Inferior parietal cortex (tissue), 1 donor: ENCODE results near the gene TCF12.
"Not testable (repeated sequence)": the region's sequence is repeated elsewhere in the genome, so short reads cannot be mapped to it uniquely, and the experiment has no call there.

Experiments used
- DNase-seq: peaks from one replicate; pipeline ENCODE4 v3.0.0-alpha.2; 2016; ENCODE audit errors: extremely low spot score

Gene TCF12

DNA sequence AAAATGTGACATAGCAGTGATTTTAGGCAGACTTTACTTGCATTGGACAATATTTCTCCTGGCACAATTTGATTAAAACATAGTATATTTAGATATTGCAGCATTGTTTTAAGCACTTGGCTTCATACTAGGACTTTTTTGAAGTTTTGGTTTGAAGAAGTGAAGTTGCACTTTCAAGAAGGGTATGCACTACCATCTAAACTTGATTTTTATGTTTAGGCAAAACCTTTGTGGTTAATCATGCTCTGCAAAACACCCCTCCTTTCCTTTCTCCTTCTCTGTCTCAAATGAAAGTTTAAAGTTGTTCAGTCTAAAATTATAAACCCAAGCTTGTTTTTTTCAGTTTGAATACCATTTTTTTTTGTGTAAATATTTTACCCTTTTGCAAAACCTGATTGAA, 173.8 kb downstream of the TCF12 start:
- DNase-seq: no peak

DNA sequence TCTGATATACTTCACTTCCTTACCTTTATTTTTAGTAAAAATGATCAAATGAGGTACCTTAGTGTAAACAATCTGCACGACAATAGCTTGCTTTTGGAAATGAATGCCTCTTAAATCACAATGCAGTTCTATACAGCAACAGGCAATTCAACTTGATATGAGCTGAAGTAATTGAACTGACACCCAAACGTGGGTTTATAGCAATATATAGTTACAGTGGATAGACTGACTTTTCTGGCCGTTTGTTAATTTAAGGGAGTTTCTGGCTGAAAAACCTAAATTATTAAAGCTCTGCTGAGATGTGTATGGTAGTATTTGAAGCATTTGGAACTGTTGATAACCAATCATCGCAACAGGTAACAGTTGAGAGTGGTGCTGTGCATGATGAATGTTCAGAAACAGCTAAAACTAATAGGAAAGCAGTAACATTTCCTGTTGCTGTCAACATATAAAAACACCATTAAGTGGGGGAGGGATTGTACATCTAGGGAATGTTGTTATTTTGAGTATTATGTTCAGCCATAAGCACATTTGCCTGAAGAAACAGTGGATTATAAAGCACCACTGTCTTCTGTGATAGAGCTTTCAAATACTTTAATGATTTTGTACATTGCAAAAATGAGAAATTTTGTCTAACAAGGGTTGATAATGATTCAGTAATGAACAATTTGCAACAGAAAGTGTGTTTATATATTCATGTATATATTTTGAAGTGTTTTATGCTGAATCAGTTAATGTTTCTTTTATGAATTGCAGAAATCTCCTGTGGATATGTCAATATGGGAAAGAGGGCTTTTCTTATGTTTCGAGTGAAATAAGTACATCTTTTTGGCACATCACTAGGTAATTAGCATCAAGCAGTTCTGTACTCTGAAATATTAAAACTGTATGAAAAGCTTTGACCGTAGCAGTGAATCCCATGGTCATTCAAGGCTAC, 176.1 kb downstream of the TCF12 start:
- no peak for DNase-seq

DNA sequence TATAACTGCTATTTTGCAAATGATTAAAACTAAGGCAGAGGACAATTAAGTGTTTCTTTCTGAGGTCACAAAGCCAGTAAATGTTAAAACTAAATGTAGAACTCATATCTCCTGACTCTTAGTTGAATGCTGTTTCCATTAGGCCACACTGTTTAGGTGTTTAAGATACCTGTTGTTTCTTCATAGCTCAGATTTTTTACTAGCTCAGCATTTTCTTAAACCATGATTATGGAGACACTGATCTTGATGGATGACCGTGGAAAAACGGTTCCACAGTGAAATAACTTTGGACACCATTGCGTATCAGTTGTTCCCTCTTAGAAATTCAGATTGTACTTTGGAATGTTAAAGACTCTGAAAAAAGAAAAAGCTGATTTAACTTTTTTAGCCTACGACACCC, 177.5 kb downstream of the TCF12 start:
- no peak for DNase-seq

DNA sequence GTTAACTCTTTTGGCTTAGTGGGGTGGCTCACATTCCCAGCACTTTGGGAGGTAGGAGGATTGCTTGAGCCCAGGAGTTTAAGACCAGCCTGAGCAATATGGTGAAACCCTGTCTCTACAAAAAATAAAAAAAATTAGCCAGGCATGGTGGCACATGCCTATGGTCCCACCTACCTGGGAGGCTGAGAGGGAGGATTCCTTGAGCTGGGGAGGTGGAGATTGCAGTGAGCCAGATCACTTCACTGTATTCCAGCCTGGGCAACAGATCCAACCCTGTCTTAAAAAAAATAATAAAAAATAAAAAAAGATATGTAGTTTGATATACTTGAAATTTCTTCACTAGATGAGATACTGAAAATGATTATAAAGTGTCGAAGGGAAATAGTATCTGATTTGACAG, 178.8 kb downstream of the TCF12 start:
- no peak for DNase-seq

DNA sequence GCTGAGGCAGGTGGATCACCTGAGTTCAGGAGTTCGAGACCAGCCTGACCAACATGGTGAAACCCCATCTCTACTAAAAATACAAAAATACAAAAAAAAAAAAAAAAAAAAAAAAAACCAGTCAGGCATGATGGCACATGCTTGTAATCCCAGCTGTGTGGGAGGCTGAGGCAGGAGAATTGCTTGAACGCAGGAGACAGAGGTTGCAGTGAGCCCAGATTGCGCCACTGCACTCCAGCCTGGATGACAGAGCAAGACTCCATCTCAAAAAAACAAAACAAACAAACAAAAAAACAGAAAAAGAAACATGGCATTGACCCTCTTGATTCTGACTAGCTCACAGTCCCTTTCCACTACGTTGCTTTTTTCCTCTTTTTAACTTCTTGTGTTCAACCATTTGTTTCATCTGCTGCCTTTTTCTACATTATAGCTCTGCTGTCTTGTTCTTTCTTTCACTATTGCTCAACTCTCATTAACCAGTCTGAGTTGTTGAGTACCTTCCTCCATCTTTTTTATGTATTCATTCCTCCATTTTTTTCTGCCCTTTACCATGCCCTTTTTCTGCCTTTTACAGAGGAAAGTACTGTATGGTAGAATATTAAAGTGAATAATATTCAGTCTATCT, 179.6 kb downstream of the TCF12 start:
- not testable (repeated sequence) for DNase-seq

DNA sequence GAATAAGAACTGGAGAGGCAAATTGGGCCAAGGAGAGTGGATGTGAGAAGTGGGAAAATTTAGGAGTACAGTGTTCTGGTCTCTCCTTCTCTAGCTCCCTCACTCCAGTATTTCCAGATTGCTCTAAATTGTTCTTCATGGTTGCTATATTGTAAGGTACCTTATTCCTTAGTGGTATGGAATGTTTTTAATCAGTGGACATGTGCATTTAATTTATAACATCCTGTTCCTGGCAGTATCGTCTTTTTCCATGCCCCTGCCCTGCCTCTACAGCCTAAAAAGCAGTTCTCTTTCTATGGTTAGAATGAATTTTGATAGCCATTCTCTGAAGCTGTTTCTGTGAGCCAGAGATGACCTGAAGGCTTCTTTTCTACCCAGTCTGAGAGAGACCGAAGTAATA, 180.5 kb downstream of the TCF12 start:
- no peak for DNase-seq

DNA sequence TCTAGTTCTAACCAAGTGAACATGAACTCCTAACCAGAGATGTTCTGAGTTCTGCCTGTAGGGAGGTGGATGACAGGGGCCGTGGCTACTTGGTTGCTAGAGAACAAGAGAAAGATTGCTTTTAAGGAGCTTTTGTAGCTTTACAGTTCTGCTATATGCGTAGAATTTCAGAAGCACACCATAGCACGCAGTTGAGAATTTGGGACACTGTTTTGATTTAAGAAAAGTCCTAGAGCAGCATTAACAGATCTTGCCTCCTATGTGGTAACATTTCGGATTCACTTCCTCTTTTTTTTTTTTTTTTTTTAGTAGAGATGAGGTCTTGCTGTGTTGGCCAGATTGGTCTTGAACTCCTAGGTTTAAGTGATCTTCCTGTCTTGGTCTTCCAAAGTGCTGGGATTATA, 181.7 kb downstream of the TCF12 start:
- DNase-seq: no peak

DNA sequence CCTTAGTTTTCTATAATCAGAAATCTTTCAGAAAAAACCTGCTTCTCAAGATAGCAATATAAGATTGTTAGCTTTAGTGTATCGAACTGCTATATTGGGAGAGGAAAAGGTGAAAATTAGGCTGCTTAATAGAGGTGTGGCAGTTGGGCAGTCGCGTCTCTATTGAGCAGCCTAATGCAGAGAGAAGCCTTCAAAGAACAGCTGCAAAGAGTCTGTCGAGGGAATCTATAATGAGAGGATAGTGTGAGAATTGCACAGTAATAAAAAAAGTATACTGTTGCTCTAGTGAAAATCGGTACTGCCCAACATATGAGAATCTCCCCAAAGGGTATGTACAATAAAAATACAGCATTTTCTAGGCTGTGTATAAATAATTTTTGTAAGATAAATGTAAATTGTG, 184.4 kb downstream of the TCF12 start:
- DNase-seq: no peak

DNA sequence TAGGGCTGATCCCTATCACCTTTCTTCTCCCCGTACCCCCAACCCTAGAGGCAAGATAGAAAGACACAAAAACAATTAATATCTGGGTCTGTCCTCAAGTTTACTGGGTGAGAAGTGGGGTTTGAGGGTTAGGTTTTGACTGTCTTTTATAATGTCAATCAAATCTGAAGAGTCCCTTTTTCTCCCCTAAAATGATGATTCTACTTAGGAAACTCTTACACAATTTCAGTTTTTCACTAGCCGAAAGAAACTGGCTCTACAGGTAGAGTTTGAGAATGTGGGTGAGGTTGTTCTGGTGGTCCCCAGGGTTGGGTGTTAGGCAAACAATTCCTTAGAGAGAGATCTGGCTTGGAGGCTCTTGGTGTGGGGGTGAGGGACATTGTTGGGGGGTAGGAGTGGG, 189.9 kb downstream of the TCF12 start:
- DNase-seq: no peak

DNA sequence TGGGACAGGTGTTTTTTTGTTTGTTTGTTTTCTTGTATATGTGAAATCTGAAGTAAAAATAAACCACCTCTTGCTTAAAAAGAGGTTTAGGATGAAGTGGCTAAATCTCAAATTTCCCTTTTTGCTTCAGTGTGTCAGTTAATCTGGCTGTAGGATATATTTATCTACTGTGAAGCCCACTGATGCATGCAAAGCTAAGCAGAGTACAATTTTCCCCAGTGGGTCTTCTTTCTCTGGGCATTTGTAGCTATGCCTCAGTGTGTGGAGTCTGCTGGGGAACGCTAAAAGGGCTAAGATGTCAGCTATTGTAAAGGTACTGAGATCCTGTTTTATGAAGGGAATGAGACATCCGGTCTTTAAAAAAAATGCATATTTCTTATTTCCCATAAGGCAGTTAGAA, 190.6 kb downstream of the TCF12 start:
- DNase-seq: no peak

DNA sequence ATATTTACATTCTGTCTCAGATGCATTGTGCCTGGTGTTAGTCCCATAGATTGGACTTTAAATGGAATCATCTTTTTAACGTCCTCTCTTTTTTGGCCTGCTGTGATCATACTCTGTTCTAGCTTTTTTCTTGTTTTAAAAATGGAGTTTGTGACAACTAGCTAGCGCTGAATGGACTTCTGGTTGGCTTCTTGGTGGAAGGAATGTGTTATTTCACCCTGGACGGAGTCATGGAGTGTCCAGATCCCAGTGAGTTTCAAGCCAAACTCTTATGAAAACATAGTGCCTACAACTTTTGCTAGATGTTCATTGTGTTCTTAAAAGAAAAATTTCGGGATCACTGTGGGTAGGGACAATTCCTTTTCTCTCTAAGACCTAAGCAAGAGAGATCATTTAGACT, 192.6 kb downstream of the TCF12 start:
- no peak for DNase-seq

DNA sequence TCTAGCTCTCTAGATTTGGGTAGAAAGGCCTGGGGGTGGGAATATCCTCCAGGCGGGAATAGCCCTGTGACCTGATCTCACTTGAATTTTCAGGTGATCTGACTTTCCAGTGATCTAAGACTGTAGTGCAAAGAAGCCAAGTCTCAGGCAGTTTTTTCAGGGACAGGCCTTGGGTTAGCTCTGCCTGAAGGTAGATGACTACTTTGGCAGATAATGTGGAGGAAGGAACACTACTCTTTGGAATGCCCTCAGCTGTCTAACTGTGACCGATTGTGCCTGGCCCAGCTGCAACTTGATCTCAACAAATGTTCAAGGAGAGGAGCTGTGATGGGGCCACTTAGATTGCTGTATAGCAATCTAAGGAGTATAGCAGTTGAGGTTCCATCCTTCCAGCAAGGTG, 193.7 kb downstream of the TCF12 start:
- no peak for DNase-seq

DNA sequence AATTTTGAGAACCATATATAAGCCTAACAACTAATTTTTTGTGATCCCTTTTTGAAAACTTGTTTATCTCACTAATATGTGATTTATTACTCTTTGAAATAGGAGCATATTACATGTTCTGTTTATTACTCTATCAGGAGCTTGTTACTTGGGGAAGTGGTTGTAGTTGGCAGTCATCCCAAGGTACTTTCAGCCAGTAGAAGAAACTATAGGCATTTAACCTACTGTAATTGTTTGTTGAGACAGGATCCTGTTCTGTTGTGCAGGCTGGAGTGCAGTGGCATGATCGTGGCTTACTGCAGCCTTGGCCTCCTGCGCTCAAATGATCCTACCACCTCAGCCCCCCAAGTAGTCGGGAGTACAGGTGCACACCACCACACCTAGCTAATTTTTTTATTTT, 195.6 kb downstream of the TCF12 start:
- DNase-seq: no peak

DNA sequence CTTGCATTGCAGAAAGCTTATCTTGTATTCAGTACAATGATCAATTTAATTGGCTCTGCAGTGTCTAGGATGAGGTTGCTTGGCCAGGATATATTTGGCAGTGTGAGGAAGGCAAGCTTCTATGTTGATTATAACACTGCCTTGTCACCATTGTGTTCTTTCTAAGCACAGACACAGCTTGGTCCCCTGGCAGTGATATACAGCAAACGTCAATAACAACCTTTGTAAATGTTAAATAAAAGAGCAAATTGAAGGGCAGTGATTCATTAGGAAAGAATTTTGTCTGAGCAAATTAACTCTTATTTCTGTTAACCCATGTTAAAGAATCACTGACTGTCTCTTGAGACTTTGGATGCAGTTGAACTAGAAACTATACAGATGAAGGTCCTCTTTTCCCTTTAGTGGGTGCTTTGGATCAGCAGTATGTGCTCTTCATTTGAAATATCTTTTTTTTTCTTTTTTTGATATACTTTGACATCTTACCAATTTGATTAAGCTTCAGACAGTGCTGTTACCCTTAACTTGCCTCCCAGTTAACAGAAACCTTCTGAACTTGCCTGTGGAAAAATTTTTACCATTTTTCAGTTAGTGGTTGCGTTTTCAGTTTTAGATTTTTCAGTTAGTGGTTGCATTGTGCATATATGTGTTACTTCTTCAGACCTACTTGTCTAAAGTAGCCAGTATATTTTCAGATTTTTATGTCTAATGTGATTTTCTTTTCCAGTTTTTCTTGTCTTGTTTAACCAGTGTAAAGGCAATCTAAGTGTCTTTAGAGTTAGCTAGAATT, 199.8 kb downstream of the TCF12 start:
- no peak for DNase-seq

DNA sequence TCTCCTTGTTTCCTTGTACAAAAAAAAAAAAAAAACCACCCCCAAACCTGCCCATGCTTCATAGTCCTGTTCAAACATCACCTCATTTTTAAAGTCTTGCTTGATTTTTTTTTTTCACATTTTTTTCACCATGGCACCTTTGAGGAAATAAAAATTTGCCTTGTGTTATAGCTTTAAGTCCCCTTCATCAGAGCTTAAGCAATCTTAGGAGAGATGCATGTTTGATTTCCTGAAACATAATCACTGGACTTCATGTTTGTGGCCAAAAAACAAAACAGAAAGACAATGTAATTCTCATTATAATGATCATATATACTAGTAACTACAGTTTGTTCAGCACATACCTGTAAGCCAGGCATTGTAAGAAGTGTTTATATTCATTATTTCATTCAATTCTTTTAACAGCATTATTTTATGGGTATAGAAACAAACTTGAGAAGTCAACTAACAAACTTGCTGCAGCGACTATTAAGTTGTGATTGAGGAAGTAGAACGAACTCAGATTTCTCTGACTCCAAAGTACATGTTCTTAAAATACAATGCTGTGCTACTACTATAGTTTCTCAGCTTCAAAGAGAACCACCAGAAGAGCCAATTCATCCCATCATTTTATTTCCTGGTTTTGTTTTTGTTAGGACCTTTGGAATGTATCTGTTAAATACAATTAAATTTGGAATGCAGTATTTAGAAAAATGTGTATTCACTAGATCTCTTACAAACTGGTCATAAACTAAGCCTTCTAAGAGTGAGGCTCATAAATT, 203.8 kb downstream of the TCF12 start:
- no peak for DNase-seq

DNA sequence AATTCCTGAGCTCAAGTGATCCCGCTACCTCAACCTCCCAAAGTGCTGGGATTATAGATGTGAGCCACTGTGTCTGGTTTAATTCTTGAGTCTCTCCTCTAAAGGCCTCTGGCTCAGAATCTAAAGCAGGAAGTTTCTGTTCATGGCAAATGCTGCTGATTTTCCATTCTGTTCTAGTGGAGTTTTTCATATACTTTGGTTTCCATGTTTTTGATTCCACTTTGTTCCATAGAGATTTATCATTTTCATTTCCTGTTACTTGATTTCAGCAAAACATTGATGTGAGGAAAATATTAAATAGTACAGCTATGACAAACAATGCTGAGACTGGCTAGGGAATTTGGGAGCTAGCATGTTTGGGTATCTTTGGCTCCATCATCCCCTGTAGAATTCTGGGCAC, 205.6 kb downstream of the TCF12 start:
- DNase-seq: no peak

DNA sequence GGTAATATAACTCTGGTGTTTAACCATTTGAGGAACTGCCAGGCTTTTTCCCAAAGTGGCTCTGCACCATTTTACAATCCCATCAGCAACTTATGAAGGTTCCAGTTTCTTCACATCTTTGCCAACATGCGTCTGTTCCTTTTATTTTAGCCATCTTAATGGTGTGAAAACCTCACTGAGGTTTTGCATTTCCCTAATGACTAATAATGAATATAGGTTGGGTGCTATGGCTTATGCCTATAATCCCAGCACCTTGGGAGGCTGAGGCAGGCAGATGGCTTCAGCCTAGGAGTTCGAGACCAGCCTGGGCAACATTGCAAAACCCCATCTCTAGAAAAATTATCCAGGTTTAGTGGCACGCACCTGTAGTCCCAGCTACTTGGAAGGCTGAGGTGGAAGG, 210.6 kb downstream of the TCF12 start:
- no peak for DNase-seq

DNA sequence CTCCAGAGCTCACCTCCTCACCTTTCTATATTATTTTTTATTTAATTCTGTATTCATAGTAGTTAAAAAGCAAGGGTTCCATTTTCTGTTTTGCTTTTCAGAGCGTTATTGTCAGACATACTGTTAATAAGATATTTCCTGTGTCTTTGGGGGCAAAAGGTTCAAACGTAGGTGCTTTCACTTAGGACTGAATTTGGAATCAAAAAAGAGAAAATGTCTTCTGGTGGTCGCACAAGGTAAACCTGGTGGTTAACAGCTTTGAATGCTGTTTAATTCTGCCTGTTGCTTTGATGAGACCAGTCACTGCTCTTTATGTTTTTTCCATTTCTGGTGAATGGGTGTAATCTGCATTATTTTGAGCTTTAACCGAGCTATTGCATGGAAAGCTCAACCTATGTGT, 212.5 kb downstream of the TCF12 start:
- no peak for DNase-seq

DNA sequence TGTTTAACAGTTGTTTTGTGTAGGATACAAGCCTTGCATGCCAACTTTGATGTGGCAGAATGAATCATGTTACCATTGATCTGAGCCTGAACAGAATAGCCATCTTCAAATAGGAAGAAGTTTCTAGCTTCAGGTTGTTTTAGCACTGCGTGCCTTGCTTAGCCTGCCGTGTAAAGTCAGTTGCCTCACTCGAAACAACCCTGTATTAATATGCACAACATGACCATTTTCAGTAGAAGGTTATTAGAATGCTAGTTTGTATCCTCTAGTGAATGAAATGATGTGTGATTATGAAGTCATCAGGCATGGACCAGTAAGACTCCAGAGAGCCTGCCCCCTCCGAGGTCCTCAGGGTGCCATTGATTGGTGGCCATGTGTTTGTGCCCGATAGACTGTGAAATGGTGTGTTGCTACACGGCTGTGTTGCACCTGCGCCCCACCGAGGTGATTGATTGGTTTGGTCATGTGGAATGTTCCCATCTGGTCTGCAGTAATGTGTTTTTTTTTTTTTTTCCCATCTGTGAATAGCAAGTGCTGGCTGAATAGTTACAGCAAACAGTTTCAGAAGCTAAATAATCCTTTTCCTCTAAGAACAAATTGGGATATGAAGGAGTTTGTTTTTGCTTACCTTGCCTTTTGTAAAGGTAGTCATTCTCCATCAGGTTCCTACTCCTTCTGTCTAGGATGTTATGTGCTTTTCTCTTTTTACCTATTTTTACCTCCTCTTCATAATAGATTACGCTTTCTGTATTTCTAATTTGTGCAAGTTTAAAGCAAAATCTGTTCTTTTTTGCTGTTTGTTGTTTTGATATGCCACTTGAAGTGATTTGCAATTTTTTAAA, 214.9 kb downstream of the TCF12 start:
- DNase-seq: no peak

DNA sequence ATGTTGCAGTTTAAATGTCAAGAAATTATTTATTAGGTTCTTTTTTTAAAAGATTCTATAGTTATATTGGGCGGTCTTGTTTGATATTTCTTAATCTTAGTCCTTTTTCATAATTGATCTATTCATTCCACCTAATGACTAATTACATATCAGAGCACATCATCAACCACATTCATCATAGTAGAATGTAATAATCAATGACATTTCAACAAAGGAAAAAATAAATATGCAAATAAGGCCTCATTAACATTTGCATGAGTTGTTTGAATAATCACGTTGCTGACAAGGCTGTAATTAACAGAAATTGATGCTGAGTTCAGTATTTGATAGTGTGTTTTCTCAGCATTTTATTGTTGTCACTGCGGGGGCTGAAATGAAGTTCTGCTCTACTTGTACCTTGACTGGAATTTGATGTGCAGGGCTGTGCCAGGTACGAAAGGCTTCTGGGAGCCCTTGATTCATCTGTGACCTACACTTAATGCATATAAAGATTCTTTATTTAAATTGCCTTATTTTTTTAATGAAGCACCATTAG, 215.7 kb downstream of the TCF12 start:
- no peak for DNase-seq

DNA sequence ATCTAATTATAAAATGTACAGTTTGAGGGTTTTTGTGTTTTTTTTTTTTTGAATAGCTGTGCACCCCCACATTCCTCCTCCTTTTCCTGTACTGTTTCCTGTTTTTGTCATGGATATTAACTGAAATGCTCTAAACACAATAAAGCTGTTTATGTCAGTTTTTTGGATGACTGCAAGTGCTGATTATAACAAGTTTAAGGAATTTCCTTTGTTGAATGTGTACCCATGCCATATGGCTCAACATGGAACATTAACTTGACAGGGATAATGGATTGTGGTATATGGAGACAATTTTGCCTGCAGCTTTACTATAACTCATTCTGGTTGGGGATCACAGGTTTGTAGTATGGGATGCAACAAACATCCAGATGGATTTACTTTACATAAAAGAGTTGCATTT, 216.4 kb downstream of the TCF12 start:
- DNase-seq: no peak
